Stimulated activated CD4-positive, alpha-beta T cell treated with anti-CD3 and anti-CD28 coated beads, TNF-alpha, amount 100 ng/mL, for 48 hours (primary cell): ENCODE measurements around the gene SPRY1.

ENCODE experiments used
- DNase-seq, 3 donors: peaks; one replicate each; pipeline ENCODE4 v3.0.0-alpha.2; 2020; ENCODE audit warnings: low read depth in 3 of 3

Gene SPRY1

DNA sequence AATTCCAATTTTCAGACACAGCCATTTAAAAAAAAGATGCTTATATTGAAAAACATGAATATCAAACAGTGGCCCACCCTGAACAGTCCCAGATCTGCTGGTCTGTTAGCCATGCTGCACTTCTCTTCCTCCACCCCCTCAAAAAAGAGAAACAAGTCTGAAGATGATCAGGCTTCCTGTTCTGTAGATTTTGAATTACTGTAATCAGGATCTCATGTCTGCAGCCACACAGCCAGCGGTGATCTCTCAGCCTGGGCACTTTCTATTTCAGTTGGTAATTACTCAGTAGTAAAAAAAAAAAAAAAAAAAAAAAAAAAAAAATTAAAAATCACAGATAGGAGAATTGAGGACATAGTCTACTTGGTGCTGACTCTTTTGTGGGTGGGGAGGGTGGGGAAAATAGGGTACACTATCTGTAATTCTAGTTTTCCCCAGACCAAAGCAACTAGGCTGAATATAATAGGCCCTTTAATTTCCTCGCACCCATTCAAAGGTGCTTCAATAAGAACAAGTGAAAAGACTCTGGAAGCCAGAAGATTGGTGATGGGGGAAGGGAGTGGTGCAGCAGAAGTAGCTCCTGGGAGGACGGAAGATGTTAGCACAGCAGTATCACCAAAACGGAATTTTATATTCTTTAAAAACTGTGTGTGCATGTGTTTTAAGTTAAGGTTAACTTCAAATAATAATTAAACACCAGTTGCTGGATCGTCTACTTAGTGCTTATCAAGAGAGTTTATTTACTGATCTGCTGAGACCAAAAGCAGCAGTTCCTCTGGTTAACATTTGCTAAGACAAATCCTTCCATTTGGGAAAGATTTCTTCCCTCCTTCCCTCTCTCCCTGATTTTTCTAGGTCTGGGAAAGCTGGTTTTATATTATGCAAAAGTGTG is 47.0 kb downstream of the SPRY1 start:
- DNase-seq, result peak in 1 of 3 donors; percentile 38

GRCh38 chr4:123444290-123444731 is 47.7 kb downstream of the SPRY1 start:
- peak in 1 of 3 donors; percentile 25 for DNase-seq

- DNase-seq, result no peak
Observed at GRCh38 chr4:123446865-123447474, 50.4 kb downstream of the SPRY1 start.

DNA sequence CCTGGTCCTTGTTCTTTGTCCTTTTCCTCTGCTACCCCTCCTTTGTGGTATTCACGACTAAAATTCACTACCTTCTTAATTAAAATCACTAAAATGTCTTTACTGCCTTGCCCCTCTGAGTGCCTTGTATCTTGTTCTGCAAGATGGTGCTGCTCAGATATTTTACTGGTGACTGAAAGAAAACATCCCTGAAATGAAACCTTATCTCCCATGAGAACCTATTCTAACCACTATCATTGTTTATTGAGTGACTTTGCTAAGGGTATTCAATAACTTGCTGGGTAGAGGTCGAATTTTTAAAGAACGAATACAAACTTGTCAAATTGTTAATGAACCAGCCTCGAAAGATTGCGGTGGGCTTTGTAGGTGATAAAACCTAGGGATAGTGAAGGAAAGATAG is 52.8 kb downstream of the SPRY1 start:
- no peak for DNase-seq

GRCh38 chr4:123449780-123450179 is 53.2 kb downstream of the SPRY1 start:
- DNase-seq, result no peak

GRCh38 chr4:123450393-123450792 is 53.8 kb downstream of the SPRY1 start:
- no peak for DNase-seq

- DNase-seq, result no peak
Observed at GRCh38 chr4:123452616-123453015, 56.0 kb downstream of the SPRY1 start.

- no peak for DNase-seq
Observed at GRCh38 chr4:123453061-123453680, 56.6 kb downstream of the SPRY1 start.
